Neural cell (in vitro differentiated cells): ENCODE measurements around the gene COMT.

Experiments
- CTCF ChIP-seq: fragments of 450-650 bp; IDR thresholded peaks from 2 replicates; pipeline ENCODE4 v1.5.1; 2014; ENCODE audit warnings: antibody characterized with exemption, mild to moderate bottlenecking, moderate library complexity; ENCODE audit not compliant: poor library complexity, severe bottlenecking
- EP300 ChIP-seq: fragments of 450-650 bp; conservative IDR thresholded peaks from 2 replicates; pipeline ENCODE4 v1.6.1; 2014; ENCODE audit warnings: antibody characterized with exemption, mild to moderate bottlenecking, moderate library complexity; ENCODE audit not compliant: poor library complexity, severe bottlenecking
- EZH2 ChIP-seq: fragments of 200-600, 300-800 bp; shearing (Covaris generic), sonication (generic); IDR thresholded peaks from 2 replicates; pipeline ENCODE4 v1.6.1; 2014; ENCODE audit warnings: antibody characterized with exemption, low read length, borderline replicate concordance, mild to moderate bottlenecking; ENCODE audit not compliant: insufficient read depth, poor library complexity, severe bottlenecking
- POLR2AphosphoS5 ChIP-seq: IDR thresholded peaks from 2 replicates; pipeline ENCODE4 v1.6.1; 2012
- RAD21 ChIP-seq: fragments of 450-650 bp; conservative IDR thresholded peaks from 2 replicates; pipeline ENCODE4 v1.6.1; 2014; ENCODE audit warnings: antibody characterized with exemption, mild to moderate bottlenecking, moderate library complexity
- REST ChIP-seq: IDR thresholded peaks from 2 replicates; pipeline ENCODE4 v1.6.1; 2012; ENCODE audit warnings: borderline replicate concordance
- SMC3 ChIP-seq: fragments of 450-650 bp; conservative IDR thresholded peaks from 2 replicates; pipeline ENCODE4 v1.6.1; 2014; ENCODE audit warnings: antibody characterized with exemption, mild to moderate bottlenecking, moderate library complexity; ENCODE audit not compliant: poor library complexity
- TAF1 ChIP-seq: IDR thresholded peaks from 2 replicates; pipeline ENCODE4 v1.6.1; 2012; ENCODE audit warnings: low read depth

- TF ChIP-seq POLR2AphosphoS5 (no peak), EP300 (no peak), CTCF (no peak), EZH2 (no peak), TAF1 (no peak), REST (no peak), RAD21 (no peak), SMC3 (no peak)
These were observed 76.0 kb downstream of the COMT start for GRCh38 chr22:20017622-20017958.
